GM21423 (cell line): ENCODE measurements around the gene DIRAS2.
"Not testable (repeated sequence)": the region's sequence is repeated elsewhere in the genome, so short reads cannot be mapped to it uniquely, and the experiment has no call there.

Source experiments
- ATAC-seq: cut with Tn5 transposase; IDR thresholded peaks from one replicate; pipeline ENCODE4 v1.9.1; 2021; ENCODE audit warnings: mild to moderate bottlenecking, moderate library complexity; ENCODE audit not compliant: unreplicated experiment

Gene DIRAS2, protein sequence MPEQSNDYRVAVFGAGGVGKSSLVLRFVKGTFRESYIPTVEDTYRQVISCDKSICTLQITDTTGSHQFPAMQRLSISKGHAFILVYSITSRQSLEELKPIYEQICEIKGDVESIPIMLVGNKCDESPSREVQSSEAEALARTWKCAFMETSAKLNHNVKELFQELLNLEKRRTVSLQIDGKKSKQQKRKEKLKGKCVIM

DNA sequence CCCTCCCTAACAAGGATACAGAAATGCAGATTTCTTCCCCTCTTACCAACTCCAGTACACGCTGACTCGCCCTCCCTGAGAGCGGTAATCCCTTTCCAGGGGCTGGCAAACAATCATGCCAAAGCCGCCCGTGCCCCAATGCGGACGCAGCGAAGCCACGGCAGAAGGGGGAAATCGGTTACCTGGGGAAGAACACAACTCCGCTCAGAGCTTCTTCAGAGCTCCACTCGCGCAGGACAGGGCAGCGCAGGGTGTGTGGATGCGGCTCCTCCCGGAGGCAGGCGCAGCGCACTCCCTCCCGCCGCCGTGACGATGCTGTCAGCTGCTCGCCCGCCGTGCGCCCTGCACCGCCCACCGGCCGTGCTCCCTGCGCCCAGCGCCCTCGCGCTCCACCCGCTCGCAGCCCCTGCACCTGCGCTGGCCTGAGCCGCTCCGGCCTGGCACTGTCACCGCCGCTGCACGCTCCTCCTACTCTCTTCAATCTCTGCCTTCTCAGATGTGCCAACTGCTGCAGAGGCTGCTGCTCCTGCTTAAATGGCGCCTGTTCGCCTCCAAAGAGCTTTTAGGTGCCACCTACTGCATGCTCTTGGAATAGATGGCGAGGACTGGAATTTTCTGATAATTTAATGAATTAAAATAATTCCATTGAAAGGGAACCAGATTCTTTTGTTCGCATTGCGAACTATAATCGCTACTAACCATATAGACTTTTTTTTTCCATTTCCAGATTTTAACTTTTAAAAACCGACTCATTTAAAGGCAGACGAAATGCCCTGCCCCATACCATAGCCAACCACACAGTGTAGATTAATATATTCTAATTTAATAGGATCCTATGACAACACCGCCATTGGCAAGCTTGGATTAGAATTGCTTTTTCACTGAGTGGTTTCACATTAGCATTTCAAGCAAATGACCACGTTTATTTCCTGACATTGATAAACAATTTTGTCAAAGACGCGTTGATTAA, at the start of gene DIRAS2:
DIRAS2 (minus strand) TSS at position 255 of the 970 bp plus-strand sequence. CDS start 28,997 bp downstream, outside the sequence.
- no peak for ATAC-seq

DNA sequence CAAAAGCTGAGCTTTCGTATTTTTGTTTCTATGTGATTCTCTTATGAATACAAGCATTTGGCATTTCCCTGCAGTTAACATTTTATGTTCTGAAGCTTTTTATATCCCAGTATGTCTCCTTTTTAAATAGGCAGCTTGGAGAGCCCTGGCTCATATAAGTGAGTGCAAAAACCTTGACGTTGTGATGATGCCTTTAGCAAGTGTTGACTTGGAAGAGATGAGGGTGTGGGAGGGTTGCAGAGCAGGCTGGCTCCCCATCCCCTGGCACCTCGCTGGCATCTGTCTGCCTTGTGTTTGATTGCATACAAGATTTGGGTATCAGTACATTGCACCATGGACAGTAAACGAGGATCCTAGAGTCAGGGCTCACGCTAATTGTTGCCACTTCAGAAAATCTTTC, 42.1 kb upstream of the DIRAS2 start:
- no peak for ATAC-seq

DNA sequence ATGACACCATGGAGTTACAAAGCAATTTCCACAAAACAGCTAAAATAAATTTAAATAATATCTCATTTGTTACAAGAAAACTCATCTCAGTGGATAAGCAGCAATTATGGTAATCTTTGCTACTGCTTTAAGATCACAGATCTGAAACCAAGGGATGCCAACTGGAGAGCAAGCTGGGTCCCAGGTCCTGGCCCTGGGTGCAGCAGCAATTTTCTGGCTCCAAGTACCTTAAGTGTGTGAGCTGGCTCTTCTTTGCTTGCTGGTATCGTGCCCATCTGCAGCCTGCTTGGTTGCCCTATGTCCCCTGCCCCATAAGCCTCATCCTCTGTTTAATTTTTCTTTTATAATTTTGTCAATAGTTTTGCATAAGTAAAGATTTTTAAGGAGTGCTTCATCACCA, 41.5 kb upstream of the DIRAS2 start:
- no peak for ATAC-seq

DNA sequence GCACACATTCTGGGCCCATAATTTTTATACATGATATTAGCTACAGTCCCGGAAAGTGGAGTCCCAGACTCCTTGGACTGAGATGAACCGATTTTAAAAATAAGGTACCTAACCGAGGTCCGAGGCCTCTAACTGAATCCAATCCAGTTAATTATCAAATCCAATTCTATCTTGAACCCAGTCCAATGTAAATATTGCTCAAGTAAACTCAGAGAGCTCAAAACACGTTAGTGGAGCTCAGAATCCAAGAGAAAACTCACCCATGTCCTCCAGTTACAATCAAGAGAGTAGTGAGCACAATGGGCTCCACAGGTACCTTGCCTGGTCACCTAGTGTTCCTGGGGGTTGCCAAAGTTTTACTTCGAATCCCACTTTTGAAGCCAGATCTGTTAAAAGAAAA, 37.9 kb upstream of the DIRAS2 start:
- no peak for ATAC-seq

DNA sequence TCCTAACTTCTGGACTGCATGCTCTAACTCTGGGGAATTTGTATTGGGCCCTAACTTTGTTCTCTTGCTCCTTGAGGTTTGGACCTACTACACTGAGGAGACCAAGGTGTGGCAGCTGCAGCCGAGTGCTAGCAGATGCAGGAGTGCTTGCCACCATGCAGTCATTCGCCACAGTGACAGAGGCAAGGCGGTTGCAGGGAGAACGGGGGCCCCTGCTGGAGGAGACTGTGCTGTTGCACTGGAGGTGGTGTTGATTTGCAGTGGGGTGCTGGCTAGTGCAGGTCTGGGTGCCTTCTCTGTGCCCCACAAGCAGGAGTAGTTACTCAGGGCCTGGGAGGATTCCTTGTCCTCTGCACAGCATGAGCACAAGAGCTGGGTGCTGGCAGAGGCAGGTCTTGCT, 22.4 kb upstream of the DIRAS2 start:
- ATAC-seq: no peak

DNA sequence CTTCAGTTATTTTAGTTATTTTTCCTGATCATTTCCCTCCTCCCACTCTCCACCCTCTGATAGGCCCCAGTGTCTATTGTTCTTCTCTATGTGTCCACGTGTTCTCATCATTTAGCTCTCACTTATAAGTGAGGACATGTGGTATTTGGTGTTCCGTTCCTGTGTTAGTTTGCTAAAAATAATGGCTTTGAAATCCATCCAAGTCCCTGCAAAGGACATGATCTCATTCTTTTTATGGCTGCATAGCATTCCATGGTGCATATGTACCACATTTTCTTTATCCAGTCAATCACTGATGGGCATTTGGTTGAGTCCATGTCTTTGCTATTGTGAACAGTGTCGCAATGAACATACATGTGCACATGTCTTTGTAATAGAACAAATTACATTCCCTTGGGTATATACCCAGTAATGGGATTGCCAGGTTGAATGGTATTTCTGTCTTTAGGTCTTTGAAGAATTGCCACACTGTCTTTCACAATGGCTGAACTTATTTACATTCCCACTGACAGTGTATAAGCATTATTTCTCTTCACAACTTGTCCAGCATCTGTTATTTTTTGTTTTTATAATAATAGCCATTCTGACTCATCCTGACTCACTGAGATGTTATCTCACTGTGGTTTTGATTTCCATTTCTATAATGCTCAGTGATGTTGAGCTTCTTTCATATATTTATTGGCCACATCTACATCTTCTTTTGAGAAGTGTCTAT, 17.2 kb upstream of the DIRAS2 start:
- ATAC-seq: no peak

DNA sequence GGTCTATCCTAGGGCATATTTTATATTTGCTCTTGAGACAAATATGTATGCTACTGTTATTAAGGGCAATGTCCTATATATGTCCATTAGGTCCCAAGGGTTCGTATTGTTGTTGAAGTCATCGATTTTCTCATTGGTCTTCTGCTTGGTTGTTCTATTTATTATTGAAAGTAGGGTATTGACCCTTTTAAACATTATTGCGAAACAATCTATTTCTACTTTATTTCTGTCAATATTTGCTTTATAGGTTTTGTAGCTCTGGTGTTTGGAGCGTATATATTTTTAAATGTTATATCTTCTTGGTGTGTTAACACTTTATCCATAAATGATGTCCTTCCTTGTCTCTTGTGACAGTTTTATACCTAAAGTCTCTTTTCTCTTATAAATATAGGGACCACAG, 16.2 kb upstream of the DIRAS2 start:
- ATAC-seq: no peak

DNA sequence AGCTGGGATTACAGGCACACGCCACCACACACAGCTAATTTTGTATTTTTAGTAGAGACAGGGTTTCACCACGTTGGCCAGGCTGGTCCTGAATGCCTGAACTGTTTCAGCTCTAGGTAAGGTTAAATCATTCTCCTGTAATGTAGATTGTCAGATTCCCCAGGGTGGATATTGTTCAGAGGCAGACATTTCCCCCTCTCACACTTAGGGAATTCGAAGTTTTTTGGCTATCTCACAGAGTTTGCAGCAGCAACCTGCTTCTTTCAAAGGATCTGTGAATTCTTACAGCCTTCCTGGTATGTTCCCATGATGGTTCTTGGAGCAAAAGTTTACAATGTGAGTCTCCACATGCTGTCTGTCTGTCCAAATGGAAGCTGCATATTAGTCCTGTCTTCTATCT, 15.6 kb upstream of the DIRAS2 start:
- no peak for ATAC-seq

DNA sequence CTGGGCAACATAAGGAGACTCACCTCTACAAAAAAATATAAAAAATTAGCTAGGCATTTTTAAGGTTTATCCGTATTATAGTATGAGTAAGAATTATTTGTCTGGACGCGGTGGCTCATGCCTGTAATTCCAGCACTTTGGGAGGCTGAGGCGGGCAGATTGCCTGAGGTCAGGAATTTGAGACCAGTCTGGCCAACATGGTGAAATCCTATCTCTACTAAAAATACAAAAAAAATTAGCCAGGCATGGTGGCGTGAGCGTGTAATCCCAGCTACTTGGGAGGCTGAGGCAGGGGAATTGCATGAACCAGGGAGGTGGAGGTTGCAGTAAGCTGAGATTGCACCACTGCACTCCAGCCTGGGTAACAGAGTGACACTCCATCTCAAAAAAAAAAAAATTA, 14.3 kb upstream of the DIRAS2 start:
- ATAC-seq: not testable (repeated sequence)

DNA sequence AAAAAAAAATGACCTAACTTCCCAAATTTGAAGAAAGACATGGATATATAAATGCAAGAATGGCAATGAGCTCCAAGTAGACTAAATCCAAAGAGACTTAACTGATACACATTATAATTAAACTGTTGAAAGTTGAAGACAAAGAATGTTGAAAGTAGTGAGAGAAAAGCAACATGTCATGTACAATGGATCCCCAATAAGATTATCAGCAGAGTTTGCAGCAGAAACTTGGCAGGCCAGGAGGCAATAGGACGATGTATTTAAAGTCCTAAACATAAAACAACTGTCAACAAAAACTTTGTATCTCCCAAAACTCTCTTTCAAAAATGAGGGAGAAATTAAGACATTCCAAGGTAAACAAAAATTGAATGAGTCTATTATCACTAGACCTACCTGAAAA, 8.6 kb upstream of the DIRAS2 start:
- ATAC-seq: no peak

DNA sequence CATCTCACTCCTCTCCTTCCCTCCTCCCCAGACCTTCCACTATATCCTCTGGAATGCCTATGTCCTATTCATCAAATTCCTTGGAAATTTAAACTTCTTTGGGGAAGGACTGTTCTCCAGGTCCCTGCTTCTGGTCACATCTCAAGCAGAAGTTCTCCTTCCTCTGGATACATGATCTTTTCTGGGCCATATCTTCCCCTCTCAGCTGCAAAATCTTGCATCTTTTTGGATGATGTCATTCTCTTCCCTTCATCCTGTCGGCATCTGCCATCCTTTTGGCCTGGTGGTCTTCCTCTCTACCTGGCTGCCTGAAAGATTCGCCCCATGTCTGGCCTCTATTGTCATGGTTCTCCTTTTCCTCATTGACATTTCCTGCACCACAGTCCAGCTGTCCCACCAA, 5.2 kb upstream of the DIRAS2 start:
- ATAC-seq: no peak

DNA sequence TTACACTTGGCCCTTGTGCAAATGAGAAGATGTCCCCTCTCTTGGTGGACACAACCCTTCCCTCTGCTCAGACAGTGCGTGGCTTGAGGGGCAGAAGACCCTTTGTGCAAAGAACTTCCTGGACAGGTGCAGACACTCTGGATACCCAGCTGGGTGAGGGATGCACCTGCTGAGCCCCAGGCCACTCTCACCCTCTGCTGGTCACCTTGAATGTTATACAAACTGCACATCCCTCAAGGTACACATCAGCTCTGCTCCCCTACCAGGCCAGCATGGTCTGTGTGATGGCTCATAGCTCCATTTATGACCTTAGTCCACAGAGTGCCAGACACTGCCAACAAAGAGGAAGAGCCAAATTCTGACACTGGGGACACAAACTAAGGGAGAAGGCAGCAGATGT, 3.1 kb upstream of the DIRAS2 start:
- ATAC-seq: no peak

DNA sequence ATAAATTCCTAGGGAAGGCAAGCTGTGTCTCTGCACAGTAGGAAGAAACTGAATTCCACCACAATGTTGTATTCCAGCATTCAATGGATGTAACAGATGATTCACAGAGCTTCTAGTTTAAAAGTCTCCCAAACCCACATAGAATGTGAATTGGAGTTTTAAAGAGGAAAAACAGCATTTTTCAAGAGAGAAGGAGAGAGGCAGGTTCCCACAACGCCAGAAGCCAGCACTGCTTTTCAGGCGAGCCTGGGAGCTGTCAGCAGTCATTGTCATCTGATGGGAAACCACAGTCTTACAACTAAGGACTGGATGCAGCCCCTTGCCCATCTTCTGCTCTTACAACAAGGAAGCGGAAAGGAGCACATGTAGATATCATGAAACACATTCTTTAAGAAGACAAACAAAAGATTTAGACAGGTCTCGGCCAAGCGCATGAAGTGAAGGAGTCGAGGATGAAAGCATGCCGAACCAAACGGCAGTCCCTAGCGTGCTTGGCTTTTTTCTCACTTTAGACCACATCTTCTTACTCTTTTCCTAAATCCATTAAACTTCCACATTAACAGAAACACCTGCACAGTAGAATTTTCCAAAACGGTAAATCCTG, 638 bp downstream of the DIRAS2 start:
- ATAC-seq: no peak

DNA sequence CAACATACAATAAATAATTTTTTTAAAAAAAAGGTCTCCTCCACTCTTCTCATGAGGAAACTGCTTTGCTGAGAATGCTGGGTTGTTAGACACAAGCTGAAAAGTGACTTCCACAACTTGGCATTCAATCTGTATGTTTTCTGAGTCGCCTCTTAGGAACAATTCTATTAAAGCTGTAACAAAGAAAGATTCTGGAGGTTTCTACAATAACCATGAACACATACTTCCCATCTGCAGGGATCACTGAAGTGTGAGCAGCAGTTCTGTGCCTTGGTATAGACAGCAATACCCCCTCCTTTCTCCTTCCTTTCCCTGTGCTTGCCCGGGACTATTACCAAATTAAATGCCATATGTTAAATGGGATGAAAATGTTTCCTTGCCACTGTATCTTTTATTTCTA, 1.5 kb downstream of the DIRAS2 start:
- ATAC-seq: no peak

DNA sequence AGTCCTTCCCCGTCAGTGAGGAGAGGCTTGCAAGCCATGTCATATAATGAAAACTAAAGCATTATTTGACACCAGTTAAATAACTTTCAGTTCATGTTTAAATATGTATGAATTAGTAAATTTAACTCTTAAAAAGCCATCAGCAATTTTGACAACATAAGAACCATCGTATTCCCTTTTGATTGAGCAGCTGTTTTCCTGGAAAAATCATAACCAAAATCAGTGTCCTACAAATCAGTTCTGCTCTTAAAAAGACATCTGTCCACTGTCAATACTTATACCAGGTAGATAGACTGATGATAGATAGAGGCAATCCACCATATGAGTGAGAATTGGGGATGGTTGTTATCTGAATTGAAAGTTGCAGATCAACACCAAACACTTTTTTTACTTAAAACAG, 2.3 kb downstream of the DIRAS2 start:
- no peak for ATAC-seq

DNA sequence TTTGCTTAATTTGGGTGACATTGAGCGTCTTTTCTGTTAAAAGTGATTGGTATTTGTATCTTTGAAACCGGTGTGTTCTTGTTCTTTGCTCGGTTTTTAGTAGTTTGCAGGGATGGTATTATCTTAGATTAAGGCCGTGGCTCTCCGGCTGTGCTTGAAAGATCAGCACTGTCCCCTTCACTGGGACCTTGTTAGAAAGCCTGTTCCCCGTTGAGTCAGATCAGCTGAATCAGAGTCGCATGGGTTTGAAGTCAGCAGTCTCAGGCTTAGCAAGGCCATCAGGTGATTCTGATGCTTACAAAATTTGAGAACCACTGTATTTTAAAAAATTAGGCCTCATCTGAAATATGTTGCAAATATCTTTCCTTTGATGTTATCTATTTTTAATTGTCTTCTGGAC, 5.0 kb downstream of the DIRAS2 start:
- ATAC-seq: no peak

DNA sequence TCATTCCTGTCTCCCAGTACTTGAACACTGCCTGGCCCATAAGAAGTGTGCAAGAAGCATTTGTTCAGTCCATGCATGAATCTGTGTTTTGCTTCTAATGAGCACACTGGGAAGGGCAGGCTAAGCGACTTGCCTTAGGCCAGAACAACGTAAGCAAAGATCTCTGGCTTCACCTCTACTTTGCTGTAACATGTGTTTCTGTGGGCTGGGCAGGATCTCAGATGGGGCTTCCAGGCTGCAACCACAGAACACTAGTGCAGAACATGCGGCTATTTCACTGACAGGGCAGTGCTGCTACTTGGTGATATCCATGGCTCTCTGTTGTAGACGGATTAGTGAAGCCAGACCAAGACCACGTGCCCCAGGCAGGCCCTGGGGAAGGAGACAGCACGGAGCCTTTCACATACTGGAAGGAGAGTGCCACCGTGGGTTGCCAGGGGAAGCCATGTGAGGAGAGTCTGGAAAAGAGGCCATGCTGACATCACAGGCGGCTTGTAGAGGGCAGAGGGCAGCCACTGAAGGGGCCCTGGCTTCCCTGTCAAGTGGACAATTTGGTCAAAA, 9.9 kb downstream of the DIRAS2 start:
- ATAC-seq: no peak

DNA sequence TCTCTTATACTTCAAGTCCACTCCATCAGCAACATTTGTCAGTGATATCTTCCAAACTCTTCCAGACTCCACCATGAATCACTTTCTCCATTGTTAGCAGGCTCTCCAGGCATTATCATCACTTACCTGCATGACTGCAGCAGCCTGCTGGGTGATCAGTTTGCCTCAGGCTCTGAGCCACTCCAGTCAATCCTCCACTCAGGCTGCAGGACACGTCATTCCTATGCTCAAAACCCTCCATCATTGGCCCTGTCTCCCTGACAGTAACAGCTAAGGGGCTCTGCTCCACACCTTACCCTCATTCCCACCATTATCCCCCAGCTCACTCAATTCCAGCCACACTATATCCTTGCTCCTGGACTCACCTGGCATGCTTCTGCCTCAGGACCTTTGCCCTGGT, 10.7 kb downstream of the DIRAS2 start:
- ATAC-seq: no peak

DNA sequence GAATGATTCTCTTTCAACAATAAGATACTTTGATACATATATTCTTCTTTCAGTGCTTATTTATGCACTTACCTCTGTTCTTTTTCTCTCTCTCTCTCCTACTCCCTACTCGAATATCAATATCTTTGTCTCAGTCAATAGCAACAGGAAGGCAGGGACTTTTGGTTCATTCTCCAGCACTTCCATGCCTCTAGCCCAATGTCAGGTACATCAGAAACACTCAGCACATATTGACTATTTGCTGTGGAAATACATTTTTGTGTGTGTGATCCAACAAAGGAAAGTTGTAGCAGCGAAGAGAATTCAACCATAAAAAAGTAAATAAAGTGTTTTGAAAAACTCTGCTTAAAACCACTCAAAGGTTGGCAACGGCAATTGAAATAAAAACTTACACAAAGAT, 12.6 kb downstream of the DIRAS2 start:
- no peak for ATAC-seq

DNA sequence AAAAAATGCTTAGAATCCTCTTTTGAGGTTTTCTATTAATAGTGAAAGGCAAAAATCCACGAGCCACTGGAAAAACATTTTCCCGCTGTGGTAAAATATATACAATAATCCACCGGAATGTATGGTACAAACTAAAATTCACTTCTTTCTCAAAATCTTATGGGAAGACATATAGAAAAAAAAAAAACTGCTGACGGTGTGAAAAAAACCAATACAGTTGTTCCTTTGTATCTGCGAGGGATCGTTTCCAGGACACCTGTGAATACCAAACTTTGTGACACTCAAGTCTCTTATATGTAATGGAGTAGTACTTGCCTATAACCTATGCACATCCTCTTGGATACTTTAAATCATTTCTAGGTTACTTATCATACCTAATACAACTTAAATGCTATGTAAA, 13.3 kb downstream of the DIRAS2 start:
- no peak for ATAC-seq

DNA sequence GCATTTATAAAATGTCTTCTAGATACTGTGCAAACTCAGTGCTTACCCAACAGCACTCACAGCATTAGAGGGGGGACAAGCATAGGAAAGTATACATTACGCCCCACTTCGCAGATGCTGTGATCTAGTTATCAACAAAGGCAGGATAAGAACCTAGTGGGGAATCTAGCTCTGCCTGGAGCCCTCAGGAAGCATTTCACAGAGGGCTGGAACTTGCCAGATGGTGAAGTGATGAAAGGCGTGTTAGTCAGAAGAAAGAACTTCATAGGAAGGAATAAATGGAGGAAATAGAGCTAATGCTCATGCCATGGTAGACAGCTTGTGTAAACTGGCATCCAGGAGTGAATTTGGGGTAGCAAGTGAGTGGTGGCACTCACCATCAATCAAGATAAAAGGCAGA, 25.8 kb downstream of the DIRAS2 start:
- no peak for ATAC-seq
